Lower lobe of right lung (tissue), 2 donors: ENCODE results near the gene UNC119. TPM values are rescaled to one million over a fixed set of nuclear protein-coding genes. Genes with fewer than 3 reads are reported as not detected.
"Not testable (repeated sequence)": the region's sequence is repeated elsewhere in the genome, so short reads cannot be mapped to it uniquely, and the experiment has no call there.

ENCODE experiments used
- ATAC-seq, 2 donors: fragments of 200-7000 bp; cut with Tn5 transposase; one replicate each; pipeline ENCODE4 v1.9.1; 2020 to 2022; ENCODE audit warnings: mild to moderate bottlenecking in 2 of 2, moderate library complexity in 2 of 2
- DNase-seq: peaks from one replicate; pipeline ENCODE4 v3.0.0-alpha.2; 2020
- H3K27ac ChIP-seq: fragments of 200-600 bp; one replicate; pipeline ENCODE4 v1.8.0; 2022
- H3K27me3 ChIP-seq: fragments of 200-600 bp; one replicate; pipeline ENCODE4 v1.8.0; 2022; ENCODE audit warnings: low read depth
- H3K36me3 ChIP-seq: fragments of 200-600 bp; one replicate; pipeline ENCODE4 v1.8.0; 2022; ENCODE audit warnings: mild to moderate bottlenecking
- H3K4me1 ChIP-seq: fragments of 200-600 bp; one replicate; pipeline ENCODE4 v1.8.0; 2022
- H3K4me3 ChIP-seq: fragments of 200-600 bp; one replicate; pipeline ENCODE4 v1.8.0; 2022; ENCODE audit warnings: mild to moderate bottlenecking
- H3K9me3 ChIP-seq: fragments of 200-600 bp; one replicate; pipeline ENCODE4 v1.8.0; 2022
- CTCF ChIP-seq: fragments of 200-600 bp; IDR thresholded peaks from one replicate; pipeline ENCODE4 v1.8.0; 2022; ENCODE audit warnings: antibody characterized with exemption, mild to moderate bottlenecking
- intact Hi-C: fragments of 100-400 bp; cut with DNase I; formaldehyde crosslinking; loops from one replicate; pipeline ENCODE4 v1.11.0; 2022
- total RNA-seq: library from RNA; stranded (reverse); fragmentation: NEBNext Ultra II Directional; extraction: Animal tissue kit (Norgen Biotek cat#: 25700); gene quantifications from one replicate; pipeline ENCODE4 v1.2.1, GENCODE V29; 2021
- donor health status: DM: no; HTN: yes; CAD: no; lungs with severe emphysema.

The UNC119 gene
- total RNA-seq, 1 donor from 2014 or later: 27.0 TPM

- intact Hi-C loops: no loop called here
- no peaks in the 10 kb centered on the region for H3K27me3 ChIP-seq
- no peak for DNase-seq
- no peak overlapping the region for H3K4me3 ChIP-seq
- no peak overlapping the region for H3K27ac ChIP-seq
- H3K36me3 ChIP-seq: no peaks in the 10 kb centered on the region
- H3K4me1 ChIP-seq: peaks cover 21% of the 10 kb centered on the region
- no peaks in the 10 kb centered on the region for H3K9me3 ChIP-seq
- no peak for TF ChIP-seq CTCF
- ATAC-seq: no peak
These were observed 29.2 kb downstream of the UNC119 start for GRCh38 chr17:28523186-28523585.

GRCh38 chr17:28522281-28522680 is 30.1 kb downstream of the UNC119 start:
- intact Hi-C loops, ATAC-seq, H3K27ac ChIP-seq, H3K27me3 ChIP-seq, H3K4me3 ChIP-seq, DNase-seq, H3K36me3 ChIP-seq, H3K9me3 ChIP-seq: not testable (repeated sequence)
- H3K4me1 ChIP-seq: peaks cover 13% of the 10 kb centered on the region

GRCh38 chr17:28521311-28522085 is 30.9 kb downstream of the UNC119 start:
- TF ChIP-seq CTCF: no peak
- Histone ChIP-seq H3K36me3 (no peaks in the 10 kb centered on the region), H3K9me3 (no peaks in the 10 kb centered on the region), H3K27me3 (no peaks in the 10 kb centered on the region), H3K4me3 (no peak overlapping the region), H3K4me1 (peaks cover 9% of the 10 kb centered on the region), H3K27ac (no peak overlapping the region)
- DNase-seq (no peak), ATAC-seq (no peak)
- intact Hi-C loops: no loop called here

GRCh38 chr17:28520687-28521086 is 31.7 kb downstream of the UNC119 start:
- Histone ChIP-seq H3K36me3 (no peaks in the 10 kb centered on the region), H3K9me3 (no peaks in the 10 kb centered on the region), H3K4me1 (peaks cover 1% of the 10 kb centered on the region), H3K27ac (no peak overlapping the region), H3K27me3 (no peaks in the 10 kb centered on the region), H3K4me3 (no peak overlapping the region)
- no peak for ATAC-seq
- TF ChIP-seq CTCF: no peak
- intact Hi-C loops: no loop called here
- no peak for DNase-seq

- Histone ChIP-seq H3K4me1 (no peaks in the 10 kb centered on the region), H3K27me3 (no peaks in the 10 kb centered on the region), H3K27ac (no peak overlapping the region), H3K36me3 (no peaks in the 10 kb centered on the region), H3K9me3 (no peaks in the 10 kb centered on the region), H3K4me3 (no peak overlapping the region)
- ATAC-seq (no peak), DNase-seq (no peak)
- intact Hi-C loops: no loop called here
- no peak for TF ChIP-seq CTCF
These were observed 33.2 kb downstream of the UNC119 start for GRCh38 chr17:28519236-28519635.

GRCh38 chr17:28518578-28518977 is 33.8 kb downstream of the UNC119 start:
- Histone ChIP-seq H3K27ac (no peak overlapping the region), H3K36me3 (no peaks in the 10 kb centered on the region), H3K27me3 (no peaks in the 10 kb centered on the region), H3K4me3 (no peak overlapping the region), H3K4me1 (no peaks in the 10 kb centered on the region), H3K9me3 (no peaks in the 10 kb centered on the region)
- DNase-seq: no peak
- TF ChIP-seq CTCF: no peak
- intact Hi-C loops: no loop called here
- ATAC-seq: no peak
